HEK293 (cell line): ENCODE data around the gene AURKAIP1.
A peak's percentile ranks its signal among the peaks of the same experiment; 100 is the strongest.

Experiments
- CTCF ChIA-PET: fragments of 350-600 bp; formaldehyde crosslinking; extraction: SDS; loops from one replicate; lab custom pipeline; 2021; ENCODE audit warnings: antibody characterized with exemption; lab: Yijun Ruan, JAX
- POLR2A ChIA-PET: fragments of 300-600 bp; formaldehyde crosslinking; extraction: SDS; loops from one replicate; lab custom pipeline; 2020; ENCODE audit warnings: antibody characterized with exemption, inconsistent platforms; lab: Yijun Ruan, JAX
- H3K27ac ChIP-seq: fragments of 200-500 bp; sonication (Bioruptor generic); 2 replicates; pipeline ENCODE4 v1.5.1; 2014; ENCODE audit warnings: low read depth, low read length, control low read depth, inconsistent platforms; ENCODE audit errors: extremely low read depth
- H3K36me3 ChIP-seq, 2 experiments: fragments of 200-500 bp in 1 of 2; sonication (Bioruptor generic) in 1 of 2; 1 replicate in 1 of 2; 2 replicates in 1 of 2; pipeline ENCODE4 v1.5.1; 2014 to 2017; ENCODE audit warnings: inconsistent platforms in 2 of 2, low read length in 2 of 2; ENCODE audit not compliant: control insufficient read depth in 2 of 2, insufficient read depth in 1 of 2
- H3K4me1 ChIP-seq: fragments of 200-500 bp; sonication (Bioruptor generic); 2 replicates; pipeline ENCODE4 v1.5.1; 2014; ENCODE audit warnings: mild to moderate bottlenecking, low read length, inconsistent platforms; ENCODE audit not compliant: control insufficient read depth, insufficient read depth
- H3K4me3 ChIP-seq: 2 replicates; pipeline ENCODE4 v1.5.1; 2011; ENCODE audit warnings: low read depth, mild to moderate bottlenecking, control low read depth, low read length, moderate library complexity
- H3K9me3 ChIP-seq: fragments of 200-500 bp; sonication (Bioruptor generic); 2 replicates; pipeline ENCODE4 v1.5.1; 2014; ENCODE audit warnings: low read depth, low read length, inconsistent platforms; ENCODE audit not compliant: control insufficient read depth, insufficient read depth
- BCL11B ChIP-seq: fragments of 450-650 bp; formaldehyde crosslinking; IDR thresholded peaks from 2 replicates; pipeline ENCODE4 v1.5.1; 2016; ENCODE audit warnings: low read depth, missing biosample characterization, missing genetic modification characterization
- CTCF ChIP-seq: fragments of 450-650 bp; formaldehyde crosslinking; IDR thresholded peaks from 2 replicates; pipeline ENCODE4 v1.5.1; 2016; ENCODE audit warnings: missing biosample characterization, missing genetic modification characterization
- IKZF3 ChIP-seq: fragments of 450-650 bp; IDR thresholded peaks from 2 replicates; pipeline ENCODE4 v1.5.0; 2018; ENCODE audit warnings: missing biosample characterization, mild to moderate bottlenecking, missing genetic modification characterization, moderate library complexity
- KLF10 ChIP-seq: fragments of 450-650 bp; IDR thresholded peaks from 2 replicates; pipeline ENCODE4 v1.5.1; 2018; ENCODE audit warnings: missing biosample characterization, mild to moderate bottlenecking, missing genetic modification characterization
- MZF1 ChIP-seq: fragments of 450-650 bp; formaldehyde crosslinking; IDR thresholded peaks from 2 replicates; pipeline ENCODE4 v1.5.1; 2017; ENCODE audit warnings: missing biosample characterization, missing genetic modification characterization, borderline replicate concordance
- OVOL3 ChIP-seq: fragments of 450-650 bp; formaldehyde crosslinking; IDR thresholded peaks from 2 replicates; pipeline ENCODE4 v1.5.1; 2016; ENCODE audit warnings: missing biosample characterization, missing genetic modification characterization
- PRDM6 ChIP-seq: fragments of 450-650 bp; formaldehyde crosslinking; IDR thresholded peaks from 2 replicates; pipeline ENCODE4 v1.5.1; 2017; ENCODE audit warnings: missing biosample characterization, missing genetic modification characterization
- SCRT2 ChIP-seq: fragments of 450-650 bp; formaldehyde crosslinking; IDR thresholded peaks from 2 replicates; pipeline ENCODE4 v1.5.1; 2016; ENCODE audit warnings: missing biosample characterization, missing genetic modification characterization
- SP3 ChIP-seq: fragments of 450-650 bp; formaldehyde crosslinking; IDR thresholded peaks from 2 replicates; pipeline ENCODE4 v1.5.1; 2016; ENCODE audit warnings: missing biosample characterization, missing genetic modification characterization
- SP7 ChIP-seq: fragments of 450-650 bp; formaldehyde crosslinking; IDR thresholded peaks from 2 replicates; pipeline ENCODE4 v1.5.1; 2016; ENCODE audit warnings: missing biosample characterization, missing genetic modification characterization
- ZBTB17 ChIP-seq: fragments of 450-650 bp; formaldehyde crosslinking; IDR thresholded peaks from 2 replicates; pipeline ENCODE4 v1.5.1; 2016; ENCODE audit warnings: missing biosample characterization, missing genetic modification characterization
- ZBTB8A ChIP-seq: fragments of 450-650 bp; formaldehyde crosslinking; IDR thresholded peaks from 2 replicates; pipeline ENCODE4 v1.5.1; 2016; ENCODE audit warnings: missing biosample characterization, missing genetic modification characterization
- ZNF121 ChIP-seq: fragments of 450-650 bp; formaldehyde crosslinking; IDR thresholded peaks from 2 replicates; pipeline ENCODE4 v1.5.1; 2016; ENCODE audit warnings: missing biosample characterization, missing genetic modification characterization
- ZNF146 ChIP-seq: fragments of 450-650 bp; formaldehyde crosslinking; IDR thresholded peaks from 2 replicates; pipeline ENCODE4 v1.5.1; 2016; ENCODE audit warnings: missing biosample characterization, missing genetic modification characterization
- ZNF211 ChIP-seq: fragments of 450-650 bp; formaldehyde crosslinking; IDR thresholded peaks from 2 replicates; pipeline ENCODE4 v1.5.1; 2016; ENCODE audit warnings: low read depth, missing biosample characterization, missing genetic modification characterization
- ZNF280D ChIP-seq: fragments of 450-650 bp; formaldehyde crosslinking; IDR thresholded peaks from 2 replicates; pipeline ENCODE4 v1.5.1; 2016; ENCODE audit warnings: missing biosample characterization, missing genetic modification characterization
- ZNF473 ChIP-seq: fragments of 450-650 bp; formaldehyde crosslinking; IDR thresholded peaks from 2 replicates; pipeline ENCODE4 v1.5.1; 2017; ENCODE audit warnings: missing biosample characterization, missing genetic modification characterization
- ZNF488 ChIP-seq: fragments of 450-650 bp; formaldehyde crosslinking; IDR thresholded peaks from 2 replicates; pipeline ENCODE4 v1.5.1; 2016; ENCODE audit warnings: missing biosample characterization, missing genetic modification characterization
- ZNF610 ChIP-seq: fragments of 450-650 bp; formaldehyde crosslinking; IDR thresholded peaks from 2 replicates; pipeline ENCODE4 v1.5.1; 2016; ENCODE audit warnings: missing biosample characterization, missing genetic modification characterization, borderline replicate concordance
- ZNF670 ChIP-seq: fragments of 450-650 bp; formaldehyde crosslinking; IDR thresholded peaks from 2 replicates; pipeline ENCODE4 v1.5.1; 2016; ENCODE audit warnings: missing biosample characterization, missing genetic modification characterization, low read depth
- ZNF76 ChIP-seq: fragments of 450-650 bp; formaldehyde crosslinking; IDR thresholded peaks from 2 replicates; pipeline ENCODE4; 2016; ENCODE audit warnings: low read depth, missing biosample characterization, missing genetic modification characterization, borderline replicate concordance
- TF ChIP-seq, protein P1 (sequence below): fragments of 450-650 bp; formaldehyde crosslinking; conservative IDR thresholded peaks from 2 replicates; pipeline ENCODE4 v1.5.1; 2016; ENCODE audit warnings: low read depth, missing biosample characterization, missing genetic modification characterization
- TF ChIP-seq, protein P2 (sequence below): fragments of 450-650 bp; formaldehyde crosslinking; IDR thresholded peaks from 2 replicates; pipeline ENCODE4 v1.5.1; 2016; ENCODE audit warnings: missing biosample characterization, missing genetic modification characterization

The AURKAIP1 gene

GRCh38 chr1:1407636-1408318 lies 32.8 kb upstream of the AURKAIP1 start (continued):
- TF ChIP-seq CTCF (tag by site-specific recombination) (peak; percentile 64; the same call in 1 of the 2 replicates), MZF1 (tag by site-specific recombination) (no peak), IKZF3 (tag by site-specific recombination) (no peak), ZNF211 (tag by site-specific recombination) (no peak), OVOL3 (no peak), ZBTB17 (peak; percentile 58), BCL11B (tag by site-specific recombination) (no peak), ZNF670 (no peak), ZNF280D (no peak), SP3 (no peak), ZNF121 (tag by site-specific recombination) (peak; percentile 98), ZNF488 (no peak)

GRCh38 chr1:1406821-1407635 lies 32.0 kb upstream of the AURKAIP1 start, which contains the start of gene MRPL20:
TSS of gene MRPL20 (minus strand) at chr1:1407293. CDS start at chr1:1407217, 76 bp downstream.
- CTCF ChIA-PET, result interaction anchor here (0.6 to 2.8 kb wide), 7 partner anchors 26 to 63 kb away, joined by 3 to 14 read pairs (median 3); no protein-coding TSS in a partner anchor
- peak within 1 kb of the TSS; percentile 84 for H3K4me3 ChIP-seq
- H3K36me3 ChIP-seq, result peaks cover 19 to 59% of the 10 kb centered on the region in 2 experiments; a peak in 2 of 3 replicates
- H3K9me3 ChIP-seq, result no peaks in the 10 kb centered on the region
- POLR2A ChIA-PET, result interaction anchor here (0.6 to 2.2 kb wide), 7 partner anchors 8 to 159 kb away, joined by 3 to 18 read pairs (median 4); partner anchors contain the start of genes AURKAIP1 and CCNL2
- no peaks in the 10 kb centered on the region for H3K4me1 ChIP-seq
- H3K27ac ChIP-seq, result peak within 1 kb of the TSS; percentile 87
- TF ChIP-seq ZNF473 (no peak), ZNF76 (tag by site-specific recombination) (peak; percentile 97), ZNF146 (tag by site-specific recombination) (peak; percentile 31; the same call in 1 of the 2 replicates), PRDM6 (no peak), ZBTB8A (tag by site-specific recombination) (peak; percentile 87), ZNF610 (tag by site-specific recombination) (0 out of 2 replicates have a peak, but pooled peaks have one; percentile 53), SP7 (peak; percentile 57; the same call in 1 of the 2 replicates), SCRT2 (peak; percentile 86), KLF10 (tag by site-specific recombination) (0 out of 2 replicates have a peak, but pooled peaks have one; percentile 16)
- TF ChIP-seq, protein P1, sequence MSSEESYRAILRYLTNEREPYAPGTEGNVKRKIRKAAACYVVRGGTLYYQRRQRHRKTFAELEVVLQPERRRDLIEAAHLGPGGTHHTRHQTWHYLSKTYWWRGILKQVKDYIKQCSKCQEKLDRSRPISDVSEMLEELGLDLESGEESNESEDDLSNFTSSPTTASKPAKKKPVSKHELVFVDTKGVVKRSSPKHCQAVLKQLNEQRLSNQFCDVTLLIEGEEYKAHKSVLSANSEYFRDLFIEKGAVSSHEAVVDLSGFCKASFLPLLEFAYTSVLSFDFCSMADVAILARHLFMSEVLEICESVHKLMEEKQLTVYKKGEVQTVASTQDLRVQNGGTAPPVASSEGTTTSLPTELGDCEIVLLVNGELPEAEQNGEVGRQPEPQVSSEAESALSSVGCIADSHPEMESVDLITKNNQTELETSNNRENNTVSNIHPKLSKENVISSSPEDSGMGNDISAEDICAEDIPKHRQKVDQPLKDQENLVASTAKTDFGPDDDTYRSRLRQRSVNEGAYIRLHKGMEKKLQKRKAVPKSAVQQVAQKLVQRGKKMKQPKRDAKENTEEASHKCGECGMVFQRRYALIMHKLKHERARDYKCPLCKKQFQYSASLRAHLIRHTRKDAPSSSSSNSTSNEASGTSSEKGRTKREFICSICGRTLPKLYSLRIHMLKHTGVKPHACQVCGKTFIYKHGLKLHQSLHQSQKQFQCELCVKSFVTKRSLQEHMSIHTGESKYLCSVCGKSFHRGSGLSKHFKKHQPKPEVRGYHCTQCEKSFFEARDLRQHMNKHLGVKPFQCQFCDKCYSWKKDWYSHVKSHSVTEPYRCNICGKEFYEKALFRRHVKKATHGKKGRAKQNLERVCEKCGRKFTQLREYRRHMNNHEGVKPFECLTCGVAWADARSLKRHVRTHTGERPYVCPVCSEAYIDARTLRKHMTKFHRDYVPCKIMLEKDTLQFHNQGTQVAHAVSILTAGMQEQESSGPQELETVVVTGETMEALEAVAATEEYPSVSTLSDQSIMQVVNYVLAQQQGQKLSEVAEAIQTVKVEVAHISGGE (tag by site-specific recombination), result peak; percentile 96
- TF ChIP-seq, protein P2, sequence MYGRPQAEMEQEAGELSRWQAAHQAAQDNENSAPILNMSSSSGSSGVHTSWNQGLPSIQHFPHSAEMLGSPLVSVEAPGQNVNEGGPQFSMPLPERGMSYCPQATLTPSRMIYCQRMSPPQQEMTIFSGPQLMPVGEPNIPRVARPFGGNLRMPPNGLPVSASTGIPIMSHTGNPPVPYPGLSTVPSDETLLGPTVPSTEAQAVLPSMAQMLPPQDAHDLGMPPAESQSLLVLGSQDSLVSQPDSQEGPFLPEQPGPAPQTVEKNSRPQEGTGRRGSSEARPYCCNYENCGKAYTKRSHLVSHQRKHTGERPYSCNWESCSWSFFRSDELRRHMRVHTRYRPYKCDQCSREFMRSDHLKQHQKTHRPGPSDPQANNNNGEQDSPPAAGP (tag by site-specific recombination), result peak; percentile 54
